Measurements from ENCODE around the gene SLC7A5.

- TF ChIP-seq, protein P1, sequence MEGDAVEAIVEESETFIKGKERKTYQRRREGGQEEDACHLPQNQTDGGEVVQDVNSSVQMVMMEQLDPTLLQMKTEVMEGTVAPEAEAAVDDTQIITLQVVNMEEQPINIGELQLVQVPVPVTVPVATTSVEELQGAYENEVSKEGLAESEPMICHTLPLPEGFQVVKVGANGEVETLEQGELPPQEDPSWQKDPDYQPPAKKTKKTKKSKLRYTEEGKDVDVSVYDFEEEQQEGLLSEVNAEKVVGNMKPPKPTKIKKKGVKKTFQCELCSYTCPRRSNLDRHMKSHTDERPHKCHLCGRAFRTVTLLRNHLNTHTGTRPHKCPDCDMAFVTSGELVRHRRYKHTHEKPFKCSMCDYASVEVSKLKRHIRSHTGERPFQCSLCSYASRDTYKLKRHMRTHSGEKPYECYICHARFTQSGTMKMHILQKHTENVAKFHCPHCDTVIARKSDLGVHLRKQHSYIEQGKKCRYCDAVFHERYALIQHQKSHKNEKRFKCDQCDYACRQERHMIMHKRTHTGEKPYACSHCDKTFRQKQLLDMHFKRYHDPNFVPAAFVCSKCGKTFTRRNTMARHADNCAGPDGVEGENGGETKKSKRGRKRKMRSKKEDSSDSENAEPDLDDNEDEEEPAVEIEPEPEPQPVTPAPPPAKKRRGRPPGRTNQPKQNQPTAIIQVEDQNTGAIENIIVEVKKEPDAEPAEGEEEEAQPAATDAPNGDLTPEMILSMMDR (conservative IDR thresholded peaks at IDR 0.05), result no peak
- no peak for TF ChIP-seq ZFX (IDR thresholded peaks at IDR 0.05)
Measured at GRCh38 chr16:87854053-87854906, 15.0 kb downstream of the SLC7A5 start.

Data from C4-2B (cell line).